ENCODE data around the gene C2orf81.
"Not testable (repeated sequence)": the region's sequence is repeated elsewhere in the genome, so short reads cannot be mapped to it uniquely, and the experiment has no call there.

The C2orf81 gene

DNA sequence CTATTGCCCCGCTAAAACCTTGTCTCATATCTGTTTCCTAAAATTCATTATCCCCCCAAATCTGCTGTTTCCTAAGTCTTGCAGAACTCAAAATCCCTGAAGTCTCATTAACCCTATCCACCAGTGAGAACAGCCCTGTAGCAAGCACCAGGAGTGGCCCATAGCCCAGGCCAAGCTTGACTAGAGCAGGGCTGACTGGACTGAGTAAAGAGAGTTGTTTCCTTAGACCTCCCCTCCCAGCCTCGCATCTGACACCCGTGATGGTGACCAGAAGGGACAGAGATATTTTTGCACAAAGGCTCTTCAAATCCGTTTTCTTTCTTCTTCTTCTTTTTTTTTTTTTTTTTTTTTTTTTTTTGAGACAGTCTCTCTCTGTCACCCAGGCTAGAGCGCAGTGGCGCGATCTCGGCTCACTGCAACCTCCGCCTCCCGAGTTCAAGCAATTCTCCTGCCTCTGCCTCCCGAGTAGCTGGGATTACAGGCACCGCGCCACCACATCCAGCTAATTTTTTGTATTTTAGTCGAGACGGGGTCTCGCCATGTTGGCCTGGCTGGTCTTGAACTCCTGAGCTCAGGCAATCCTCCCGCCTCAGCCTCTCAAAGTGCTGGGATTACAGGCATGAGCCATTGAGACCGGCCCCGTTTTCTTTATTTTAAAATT lies 846 bp downstream of the C2orf81 start:
- H3K27ac Mint-ChIP-seq, result peak overlapping the region; percentile 88
- peak overlapping the region; percentile 8 for H3K4me3 Mint-ChIP-seq

DNA sequence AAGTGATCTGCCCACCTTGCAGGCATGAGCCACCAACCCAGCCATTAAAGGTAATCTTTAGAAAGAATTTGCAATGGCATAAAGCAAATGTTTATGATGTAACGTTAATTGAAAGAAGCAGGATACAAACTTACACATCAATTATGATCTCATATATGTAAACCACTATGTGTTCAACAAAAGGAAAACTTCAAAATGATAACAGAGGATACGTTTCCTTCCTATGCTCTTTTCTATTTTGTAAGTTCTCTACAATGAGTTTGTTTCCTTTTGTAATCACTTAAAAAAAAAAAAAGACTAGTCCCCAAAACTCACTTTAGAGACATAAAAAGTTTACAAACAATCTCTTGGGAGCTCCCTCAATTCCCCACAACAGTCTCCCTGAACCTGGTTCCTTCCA lies 1.4 kb downstream of the C2orf81 start:
- peaks cover 4% of the 10 kb centered on the region for H3K27me3 Mint-ChIP-seq (ENCODE audit: low read depth)
- H3K9me3 Mint-ChIP-seq, result no peaks in the 10 kb centered on the region
- peak overlapping the region; percentile 8 for H3K4me3 Mint-ChIP-seq
- H3K4me1 Mint-ChIP-seq (ENCODE audit: low read depth), result peaks cover 30% of the 10 kb centered on the region
- peak overlapping the region; percentile 28 for H3K27ac Mint-ChIP-seq
- no peaks in the 10 kb centered on the region for H3K36me3 Mint-ChIP-seq (ENCODE audit: low read depth)

More for the DNA sequence above, 846 bp downstream of the C2orf81 start:
- H3K36me3 Mint-ChIP-seq (ENCODE audit: low read depth); H3K9me3 Mint-ChIP-seq; H3K27me3 Mint-ChIP-seq (ENCODE audit: low read depth): not testable (repeated sequence)
- H3K4me1 Mint-ChIP-seq (ENCODE audit: low read depth), result peaks cover 32% of the 10 kb centered on the region

DNA sequence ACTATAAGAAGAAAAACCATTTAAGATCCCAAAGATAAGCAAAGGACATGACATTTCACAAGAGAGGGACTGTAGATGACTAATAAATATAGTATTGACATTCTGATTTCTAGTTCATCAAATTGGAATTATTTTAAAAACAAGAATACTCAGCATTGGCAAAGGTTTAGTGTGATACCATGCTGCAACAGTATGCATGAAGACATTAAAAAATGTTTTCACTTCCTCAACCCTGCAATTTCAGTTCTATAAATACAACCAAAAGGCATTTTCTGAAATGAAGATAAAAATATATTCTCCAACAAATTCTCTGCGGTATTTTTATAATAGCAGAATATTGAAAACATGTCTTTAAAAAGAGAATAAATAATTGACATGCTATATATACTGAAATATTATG lies 2.1 kb downstream of the C2orf81 start:
- Mint-ChIP-seq H3K27me3 (ENCODE audit: low read depth) (peaks cover 4% of the 10 kb centered on the region), H3K27ac (no peak overlapping the region), H3K36me3 (ENCODE audit: low read depth) (no peaks in the 10 kb centered on the region), H3K4me3 (no peak overlapping the region), H3K4me1 (ENCODE audit: low read depth) (peaks cover 30% of the 10 kb centered on the region), H3K9me3 (no peaks in the 10 kb centered on the region)

DNA sequence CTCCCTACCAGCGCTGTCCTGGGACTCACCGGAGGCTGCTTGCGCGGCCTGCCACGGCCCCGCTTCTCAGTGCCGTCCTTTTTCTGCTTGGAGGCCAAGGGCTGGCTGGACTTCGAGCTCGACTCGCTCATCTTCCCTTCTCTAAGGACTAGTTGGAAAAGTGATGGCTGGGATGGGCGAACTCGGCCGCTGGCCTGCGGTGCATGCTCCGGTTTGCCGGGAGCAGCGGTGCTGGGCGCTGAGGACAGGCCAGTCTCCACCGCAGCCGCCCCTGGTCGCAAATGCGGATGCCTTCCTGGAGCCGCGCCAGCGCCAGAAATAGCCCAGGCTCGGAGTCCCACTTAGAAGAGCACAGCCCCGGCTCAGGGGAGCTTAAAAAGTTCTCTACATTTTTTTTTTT lies 3.1 kb downstream of the C2orf81 start:
- Mint-ChIP-seq H3K36me3 (ENCODE audit: low read depth) (no peaks in the 10 kb centered on the region), H3K9me3 (no peaks in the 10 kb centered on the region), H3K27ac (no peak overlapping the region), H3K4me3 (no peak overlapping the region), H3K27me3 (ENCODE audit: low read depth) (peaks cover 4% of the 10 kb centered on the region), H3K4me1 (ENCODE audit: low read depth) (peaks cover 30% of the 10 kb centered on the region)

DNA sequence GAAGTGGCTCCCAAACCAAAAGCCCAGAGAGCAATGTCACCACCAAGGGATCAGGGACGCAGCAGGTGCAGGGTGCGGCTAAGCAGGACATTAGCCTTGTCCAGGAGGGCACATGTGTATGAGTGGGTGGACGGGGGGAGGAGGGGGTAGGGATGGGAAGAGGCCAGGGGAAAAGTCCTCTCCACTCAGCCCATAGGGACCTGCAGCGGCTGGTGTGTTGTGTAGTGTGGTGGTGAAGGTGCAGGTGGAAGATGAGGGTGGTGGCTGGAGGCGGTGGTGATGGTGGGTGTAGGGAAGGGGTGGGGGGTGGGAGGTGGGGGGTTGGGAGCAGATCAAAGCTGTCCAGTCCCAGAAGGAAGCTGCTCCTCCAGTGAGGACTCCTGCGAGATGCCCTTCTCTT lies 3.7 kb downstream of the C2orf81 start:
- H3K9me3 Mint-ChIP-seq, result no peaks in the 10 kb centered on the region
- no peak overlapping the region for H3K27ac Mint-ChIP-seq
- H3K36me3 Mint-ChIP-seq (ENCODE audit: low read depth), result no peaks in the 10 kb centered on the region
- H3K4me1 Mint-ChIP-seq (ENCODE audit: low read depth), result peaks cover 26% of the 10 kb centered on the region
- peaks cover 4% of the 10 kb centered on the region for H3K27me3 Mint-ChIP-seq (ENCODE audit: low read depth)
- no peak overlapping the region for H3K4me3 Mint-ChIP-seq

DNA sequence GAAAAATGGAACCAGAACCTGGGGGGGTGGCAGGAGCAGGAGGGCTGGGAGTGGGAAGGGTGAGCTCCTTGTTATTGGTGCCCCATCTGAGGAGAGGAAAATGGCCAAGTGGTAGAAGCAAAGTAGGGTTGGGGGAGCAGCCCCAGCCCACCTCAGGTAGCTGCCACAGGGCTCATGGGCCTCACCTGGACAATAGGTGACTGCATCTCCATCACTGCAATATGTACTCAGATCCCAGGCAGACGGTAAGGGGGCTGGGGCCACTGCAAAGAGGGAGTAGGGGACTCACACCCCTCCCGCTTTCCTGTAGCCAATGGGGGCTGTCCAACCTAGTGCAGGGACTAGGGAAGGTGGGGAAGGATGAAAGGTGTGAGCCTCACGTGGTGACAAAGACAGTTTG lies 4.2 kb downstream of the C2orf81 start:
- H3K4me3 Mint-ChIP-seq, result no peak overlapping the region
- H3K27ac Mint-ChIP-seq, result no peak overlapping the region
- H3K4me1 Mint-ChIP-seq (ENCODE audit: low read depth), result peaks cover 24% of the 10 kb centered on the region
- H3K27me3 Mint-ChIP-seq (ENCODE audit: low read depth), result peaks cover 4% of the 10 kb centered on the region
- H3K9me3 Mint-ChIP-seq, result no peaks in the 10 kb centered on the region
- no peaks in the 10 kb centered on the region for H3K36me3 Mint-ChIP-seq (ENCODE audit: low read depth)

DNA sequence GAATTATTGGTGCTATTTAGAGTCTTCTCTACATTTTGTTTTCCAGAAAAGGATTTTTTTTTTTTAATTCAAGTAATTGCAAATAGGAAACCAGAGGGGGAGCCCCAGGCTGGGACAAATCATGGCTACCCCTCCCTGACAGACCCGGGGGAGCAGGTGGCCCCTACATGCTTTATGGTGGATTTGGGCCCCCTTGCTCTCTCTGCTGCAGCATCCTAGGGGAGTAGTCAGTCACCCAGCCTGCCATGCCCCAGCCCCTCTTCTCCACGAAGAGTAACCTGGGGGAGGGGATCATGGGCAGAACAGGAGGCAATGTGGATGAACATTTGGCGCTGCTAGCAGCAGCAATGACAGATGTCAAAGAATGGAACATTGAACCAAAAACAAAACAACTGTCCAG lies 4.6 kb downstream of the C2orf81 start:
- no peaks in the 10 kb centered on the region for H3K36me3 Mint-ChIP-seq (ENCODE audit: low read depth)
- no peak overlapping the region for H3K27ac Mint-ChIP-seq
- H3K27me3 Mint-ChIP-seq (ENCODE audit: low read depth), result peaks cover 4% of the 10 kb centered on the region
- no peaks in the 10 kb centered on the region for H3K9me3 Mint-ChIP-seq
- H3K4me3 Mint-ChIP-seq, result no peak overlapping the region
- H3K4me1 Mint-ChIP-seq (ENCODE audit: low read depth), result peaks cover 24% of the 10 kb centered on the region

DNA sequence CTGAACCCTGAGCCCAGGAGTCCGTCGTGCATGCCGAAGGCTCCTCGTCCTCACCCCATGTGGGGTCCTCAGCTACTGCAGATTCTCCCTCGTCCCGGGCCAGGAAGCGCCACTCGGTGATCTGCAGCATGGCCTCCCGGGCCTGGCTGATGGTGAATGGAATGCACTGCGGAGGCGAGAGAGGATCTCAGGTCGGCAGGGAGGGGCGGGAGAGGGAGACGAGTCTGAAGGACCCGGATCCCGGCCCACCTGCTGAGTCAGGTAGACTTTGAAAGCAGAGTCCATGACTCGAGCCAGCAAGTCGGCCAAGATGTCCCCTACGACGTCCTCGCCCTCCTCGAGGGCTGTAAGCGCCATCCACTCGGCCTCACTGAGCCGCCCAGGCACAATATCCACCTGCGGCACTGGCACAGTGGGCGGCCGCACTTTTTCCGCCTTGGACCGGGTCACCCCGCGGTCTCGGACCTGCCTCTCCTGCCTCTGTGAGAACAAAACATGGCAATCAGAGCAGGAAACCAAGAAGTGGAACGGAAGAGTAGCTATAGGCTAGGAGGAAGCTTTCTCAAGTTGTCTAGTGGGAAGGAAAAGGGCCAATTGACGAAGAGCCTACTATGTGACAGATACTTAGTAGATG lies 5.5 kb downstream of the C2orf81 start:
- Mint-ChIP-seq H3K36me3 (ENCODE audit: low read depth) (no peaks in the 10 kb centered on the region), H3K27me3 (ENCODE audit: low read depth) (peaks cover 4% of the 10 kb centered on the region), H3K27ac (no peak overlapping the region), H3K4me1 (ENCODE audit: low read depth) (peaks cover 20% of the 10 kb centered on the region), H3K4me3 (peak overlapping the region; percentile 25), H3K9me3 (no peaks in the 10 kb centered on the region)

DNA sequence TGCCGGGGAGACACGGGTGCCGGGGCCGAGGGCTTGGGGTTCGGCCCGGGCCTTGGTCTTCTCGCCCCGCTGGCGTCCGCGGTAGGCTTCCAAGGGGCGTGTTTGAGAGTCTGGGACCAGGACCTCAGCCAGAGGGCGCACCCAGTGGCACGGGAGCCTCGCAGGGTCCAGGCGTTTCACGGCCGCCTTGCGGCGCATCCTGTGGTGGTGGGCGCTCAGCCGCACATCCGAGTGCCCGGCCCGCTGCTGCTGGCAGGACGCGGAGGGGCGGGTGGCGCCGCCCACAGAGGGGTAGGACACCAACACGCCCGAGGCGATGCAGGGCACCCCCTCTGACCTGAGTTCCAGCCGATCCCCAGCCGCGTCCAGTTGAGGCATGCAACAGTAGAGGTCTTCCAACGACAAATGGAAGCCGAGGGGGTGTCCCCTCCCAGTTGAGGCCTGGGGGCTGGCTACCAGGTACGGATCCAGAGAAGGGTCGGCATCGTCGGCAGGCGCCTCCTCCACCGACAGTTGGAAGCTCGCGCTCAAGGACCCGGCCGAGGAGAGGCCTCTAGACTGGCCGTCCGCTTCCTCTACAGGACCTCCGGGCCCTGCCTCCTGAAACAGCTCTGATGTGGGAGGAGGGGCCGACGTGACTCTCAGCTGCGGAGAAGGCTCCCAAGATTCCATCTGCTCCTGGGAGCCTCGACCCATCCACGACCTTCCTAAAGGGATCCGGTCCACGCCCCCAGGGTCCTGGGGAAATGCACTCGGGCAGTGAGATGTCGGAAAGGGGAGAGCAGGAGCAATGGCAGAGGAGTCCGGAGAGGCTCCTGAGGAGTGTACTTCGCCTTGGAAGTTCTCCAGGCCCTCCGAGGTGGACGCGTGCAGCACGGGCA lies 6.3 kb downstream of the C2orf81 start:
- Mint-ChIP-seq H3K4me3 (peak overlapping the region; percentile 54), H3K27me3 (ENCODE audit: low read depth) (peaks cover under 1% of the 10 kb centered on the region), H3K4me1 (ENCODE audit: low read depth) (peaks cover 16% of the 10 kb centered on the region), H3K9me3 (no peaks in the 10 kb centered on the region), H3K36me3 (ENCODE audit: low read depth) (no peaks in the 10 kb centered on the region), H3K27ac (peak overlapping the region; percentile 63)

DNA sequence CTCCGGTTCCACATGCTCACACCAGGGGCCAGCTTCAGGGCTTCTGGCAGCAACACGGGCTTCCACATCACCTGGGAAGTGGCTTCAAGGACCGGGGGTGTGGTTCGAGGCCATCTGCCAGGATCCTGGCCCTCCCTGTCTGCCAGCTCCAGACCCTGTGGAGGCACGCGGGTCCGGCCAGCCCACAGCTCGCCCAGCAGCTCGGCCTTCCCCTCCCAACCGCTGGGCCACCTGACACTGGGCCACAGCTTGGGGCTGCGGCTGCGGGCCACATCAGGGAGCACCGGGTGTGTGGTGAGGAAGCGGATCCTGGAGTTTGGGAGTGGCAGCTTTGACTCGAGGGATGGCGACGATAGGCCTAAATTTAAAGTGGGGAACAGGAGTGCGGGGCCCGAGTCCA lies 7.0 kb downstream of the C2orf81 start:
- Mint-ChIP-seq H3K4me3 (peak overlapping the region; percentile 21), H3K27ac (no peak overlapping the region)

DNA sequence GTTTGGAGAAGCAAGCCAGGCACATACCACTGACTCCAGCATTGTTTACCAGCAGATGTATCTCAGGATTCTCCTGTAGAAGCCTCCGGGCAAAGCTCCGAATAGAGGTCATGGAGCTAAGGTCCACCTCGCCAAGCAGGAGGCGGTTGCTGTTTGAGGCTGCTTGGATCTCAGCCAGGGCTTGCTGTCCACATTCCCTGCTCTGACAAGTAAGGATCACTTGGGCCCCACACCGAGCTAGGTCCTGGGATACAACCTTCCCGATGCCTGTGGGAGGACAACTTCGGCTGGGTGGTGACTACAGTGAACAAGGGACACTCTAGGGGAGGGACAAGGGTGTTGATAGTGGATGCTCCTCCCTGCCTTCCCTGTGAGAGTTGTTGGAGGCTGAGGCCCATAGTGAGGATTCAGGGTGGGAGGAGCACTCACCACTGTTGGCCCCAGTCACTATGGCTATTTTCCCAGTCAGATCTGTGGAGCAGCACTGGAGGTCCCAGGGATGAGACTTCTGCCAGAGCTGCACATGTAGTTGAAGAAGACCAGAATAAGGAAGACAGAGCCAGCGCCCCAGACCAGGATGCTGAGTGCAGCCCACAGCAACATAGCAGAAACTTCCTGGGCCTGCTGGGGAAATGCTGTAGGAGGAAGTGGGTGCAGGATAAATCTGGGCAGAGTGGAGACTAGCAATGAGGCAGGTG lies 8.3 kb downstream of the C2orf81 start:
- Mint-ChIP-seq H3K27me3 (ENCODE audit: low read depth) (peaks cover 13% of the 10 kb centered on the region), H3K36me3 (ENCODE audit: low read depth) (no peaks in the 10 kb centered on the region), H3K4me1 (ENCODE audit: low read depth) (peaks cover 14% of the 10 kb centered on the region), H3K9me3 (no peaks in the 10 kb centered on the region), H3K27ac (no peak overlapping the region), H3K4me3 (no peak overlapping the region)

More for the DNA sequence above, 7.0 kb downstream of the C2orf81 start:
- Mint-ChIP-seq H3K9me3 (no peaks in the 10 kb centered on the region), H3K4me1 (ENCODE audit: low read depth) (peaks cover 14% of the 10 kb centered on the region), H3K36me3 (ENCODE audit: low read depth) (no peaks in the 10 kb centered on the region), H3K27me3 (ENCODE audit: low read depth) (no peaks in the 10 kb centered on the region)

DNA sequence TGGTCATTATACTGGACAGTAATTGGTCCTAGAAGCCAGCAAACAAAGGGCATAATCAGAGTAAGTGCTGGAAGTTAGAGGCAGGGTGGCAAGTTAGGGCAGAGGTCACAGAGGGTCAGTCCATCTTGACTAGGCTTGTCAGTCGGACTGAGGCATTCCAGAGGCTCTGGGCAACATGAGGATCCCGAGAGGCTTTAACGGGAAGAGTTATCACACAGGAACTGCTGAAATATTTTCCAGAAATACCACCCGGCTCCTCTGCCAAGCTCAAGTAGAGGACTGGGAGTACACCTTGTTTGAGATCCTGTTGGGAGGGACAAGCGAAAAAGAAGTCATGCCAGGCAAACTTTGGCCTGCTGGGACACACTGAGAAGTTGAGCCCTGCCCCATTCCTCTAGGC lies 13.7 kb downstream of the C2orf81 start:
- no peaks in the 10 kb centered on the region for H3K36me3 Mint-ChIP-seq (ENCODE audit: low read depth)

DNA sequence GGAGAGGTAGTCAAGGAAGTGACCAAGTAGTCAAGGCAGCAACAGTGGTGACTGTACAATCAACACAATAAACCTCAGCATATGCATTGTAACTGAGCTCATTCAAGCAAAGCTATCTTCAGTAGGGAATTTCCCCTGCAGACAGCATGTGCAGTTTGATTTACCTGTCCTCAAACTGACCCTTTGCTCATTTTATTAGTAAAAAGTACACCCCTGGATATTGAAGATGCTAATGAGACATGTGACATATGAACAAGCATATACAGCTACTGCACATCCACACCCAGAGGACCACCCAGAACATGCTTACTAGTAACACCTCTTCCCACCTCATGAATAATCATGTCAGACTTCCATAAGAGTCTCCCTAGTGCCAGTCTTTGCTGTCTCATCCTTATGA lies 15.4 kb downstream of the C2orf81 start:
- H3K9me3 Mint-ChIP-seq, result no peaks in the 10 kb centered on the region
- peaks cover 24% of the 10 kb centered on the region for H3K27me3 Mint-ChIP-seq (ENCODE audit: low read depth)
- H3K36me3 Mint-ChIP-seq (ENCODE audit: low read depth), result no peaks in the 10 kb centered on the region
- H3K4me3 Mint-ChIP-seq, result no peak overlapping the region
- H3K27ac Mint-ChIP-seq, result no peak overlapping the region
- peaks cover 4% of the 10 kb centered on the region for H3K4me1 Mint-ChIP-seq (ENCODE audit: low read depth)

More for the DNA sequence above, 13.7 kb downstream of the C2orf81 start:
- Mint-ChIP-seq H3K27ac (no peak overlapping the region), H3K27me3 (ENCODE audit: low read depth) (peaks cover 24% of the 10 kb centered on the region), H3K9me3 (no peaks in the 10 kb centered on the region), H3K4me1 (ENCODE audit: low read depth) (peaks cover 4% of the 10 kb centered on the region), H3K4me3 (no peak overlapping the region)

DNA sequence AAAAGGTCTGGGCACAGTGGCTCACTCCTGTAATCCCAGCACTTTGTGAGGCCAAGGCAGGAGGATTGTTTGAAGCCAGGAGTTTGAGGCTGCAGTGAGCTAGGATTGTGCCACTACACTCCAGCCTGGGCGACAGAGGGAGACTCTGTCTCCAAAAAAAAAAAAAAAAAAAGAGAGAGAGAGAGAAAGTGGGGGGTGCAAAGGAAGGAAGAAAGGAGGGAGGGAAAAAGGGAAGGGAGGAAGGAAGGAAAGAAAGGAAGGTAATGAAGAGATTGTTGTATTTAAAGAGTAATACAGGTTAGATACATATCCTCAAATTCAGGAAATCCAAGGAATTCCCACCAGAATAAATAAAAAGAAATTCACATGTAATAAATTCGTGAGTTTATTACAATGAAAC lies 19.5 kb downstream of the C2orf81 start:
- H3K27ac Mint-ChIP-seq, result no peak overlapping the region
- peaks cover 5% of the 10 kb centered on the region for H3K27me3 Mint-ChIP-seq (ENCODE audit: low read depth)
- H3K9me3 Mint-ChIP-seq, result no peaks in the 10 kb centered on the region
- no peak overlapping the region for H3K4me3 Mint-ChIP-seq
- H3K4me1 Mint-ChIP-seq (ENCODE audit: low read depth), result peaks cover 5% of the 10 kb centered on the region
- H3K36me3 Mint-ChIP-seq (ENCODE audit: low read depth), result no peaks in the 10 kb centered on the region
